Suprapubic skin (tissue), 4 donors: ENCODE measurements around the gene GCNT2.

ENCODE experiments used
- CTCF ChIP-seq, 2 donors: fragments of 200-600 bp in 1 of 2; fragments of 450-650 bp in 1 of 2; sonication (generic) in 1 of 2; IDR thresholded peaks; one replicate each; pipeline ENCODE4 v1.5.1; 2016 to 2019; ENCODE audit warnings: antibody characterized with exemption in 2 of 2, mild to moderate bottlenecking in 1 of 2, moderate library complexity in 1 of 2
- EP300 ChIP-seq: sonication (generic); formaldehyde crosslinking; IDR thresholded peaks from one replicate; pipeline ENCODE4 v1.6.1; 2017; ENCODE audit warnings: antibody characterized with exemption
- POLR2A ChIP-seq, 2 donors: fragments of 450-650 bp; IDR thresholded peaks; one replicate each; pipeline ENCODE4 v1.6.1; 2017; ENCODE audit warnings: antibody characterized with exemption in 2 of 2, mild to moderate bottlenecking in 2 of 2, moderate library complexity in 2 of 2
- POLR2AphosphoS5 ChIP-seq, 3 donors: sonication (generic); formaldehyde crosslinking; IDR thresholded peaks; one replicate each; pipeline ENCODE4 v1.6.1; 2017; ENCODE audit warnings: antibody characterized with exemption in 3 of 3

GRCh38 chr6:10555625-10556309, 34.6 kb downstream of the GCNT2 start:
- TF ChIP-seq CTCF (IDR thresholded peaks at IDR 0.05) = no peak
- TF ChIP-seq POLR2AphosphoS5 (IDR thresholded peaks at IDR 0.05) = no peak
- no peak for TF ChIP-seq POLR2A (IDR thresholded peaks at IDR 0.05)
- no peak for TF ChIP-seq EP300
